Mucosa of rectum (tissue), 2 donors: ENCODE data around the gene POMGNT1.

Experiments
- H3K27ac ChIP-seq, 2 donors: one replicate each; pipeline ENCODE4 v1.7.0; 2013; ENCODE audit warnings: inconsistent platforms in 2 of 2, low read depth in 2 of 2, low read length in 2 of 2
- H3K27me3 ChIP-seq, 2 donors: one replicate each; pipeline ENCODE4 v1.7.0; 2013; ENCODE audit warnings: low read length in 2 of 2; ENCODE audit not compliant: control insufficient read depth in 2 of 2, insufficient read depth in 2 of 2
- H3K36me3 ChIP-seq, 2 donors: one replicate each; pipeline ENCODE4 v1.7.0; 2013; ENCODE audit warnings: low read length in 2 of 2; ENCODE audit not compliant: control insufficient read depth in 2 of 2, insufficient read depth in 2 of 2
- H3K4me1 ChIP-seq, 2 donors: one replicate each; pipeline ENCODE4 v1.7.0; 2013; ENCODE audit warnings: low read length in 2 of 2, mild to moderate bottlenecking in 1 of 2; ENCODE audit not compliant: control insufficient read depth in 2 of 2, insufficient read depth in 2 of 2
- H3K4me3 ChIP-seq, 2 donors: one replicate each; pipeline ENCODE4 v1.7.0; 2013; ENCODE audit warnings: low read length in 2 of 2
- H3K9ac ChIP-seq, 2 donors: one replicate each; pipeline ENCODE4 v1.7.0; 2013; ENCODE audit warnings: low read length in 2 of 2, low read depth in 1 of 2, mild to moderate bottlenecking in 1 of 2
- H3K9me3 ChIP-seq, 2 donors: one replicate each; pipeline ENCODE4 v1.7.0; 2013; ENCODE audit warnings: low read length in 2 of 2; ENCODE audit not compliant: control insufficient read depth in 2 of 2
- donor health status: healthy.
- donor health status: Normal muscosa, but diverticular disease.

Gene POMGNT1

DNA sequence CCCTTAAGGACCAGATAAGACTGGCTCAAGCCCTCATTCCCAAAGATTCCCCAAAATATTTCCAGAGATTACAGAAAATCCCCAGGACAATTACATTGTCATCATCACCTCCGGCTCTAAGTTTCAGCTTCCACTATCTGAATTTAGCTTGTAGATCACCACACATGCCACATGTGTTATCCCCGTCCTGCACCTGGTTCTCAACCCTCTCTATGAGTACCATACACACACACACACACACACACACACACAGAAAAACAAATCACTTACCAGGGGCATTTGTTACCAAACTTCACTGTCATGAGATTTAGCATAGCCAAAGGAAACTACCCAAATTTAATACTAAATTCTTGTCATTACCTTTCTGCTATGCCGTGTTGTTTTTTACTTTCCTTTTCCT, 38.7 kb downstream of the POMGNT1 start:
- H3K27ac ChIP-seq = no peak overlapping the region
- H3K9me3 ChIP-seq = no peaks in the 10 kb centered on the region
- H3K4me3 ChIP-seq = no peak overlapping the region
- H3K36me3 ChIP-seq = no peaks in the 10 kb centered on the region
- no peak overlapping the region for H3K9ac ChIP-seq
- no peaks in the 10 kb centered on the region for H3K4me1 ChIP-seq
- H3K27me3 ChIP-seq = peaks cover 0 to 3% of the 10 kb centered on the region in 2 donors

GRCh38 chr1:46158312-46159281, 39.6 kb downstream of the POMGNT1 start:
- H3K9me3 ChIP-seq = no peaks in the 10 kb centered on the region
- H3K4me3 ChIP-seq = no peak overlapping the region
- no peaks in the 10 kb centered on the region for H3K4me1 ChIP-seq
- H3K27ac ChIP-seq = no peak overlapping the region
- H3K27me3 ChIP-seq = no peaks in the 10 kb centered on the region
- no peak overlapping the region for H3K9ac ChIP-seq
- no peaks in the 10 kb centered on the region for H3K36me3 ChIP-seq

- no peaks in the 10 kb centered on the region for H3K9me3 ChIP-seq
- no peaks in the 10 kb centered on the region for H3K4me1 ChIP-seq
- H3K9ac ChIP-seq = no peak overlapping the region
- no peak overlapping the region for H3K4me3 ChIP-seq
- no peaks in the 10 kb centered on the region for H3K27me3 ChIP-seq
- no peak overlapping the region for H3K27ac ChIP-seq
- no peaks in the 10 kb centered on the region for H3K36me3 ChIP-seq
Measured at GRCh38 chr1:46157916-46158311, 40.3 kb downstream of the POMGNT1 start.

DNA sequence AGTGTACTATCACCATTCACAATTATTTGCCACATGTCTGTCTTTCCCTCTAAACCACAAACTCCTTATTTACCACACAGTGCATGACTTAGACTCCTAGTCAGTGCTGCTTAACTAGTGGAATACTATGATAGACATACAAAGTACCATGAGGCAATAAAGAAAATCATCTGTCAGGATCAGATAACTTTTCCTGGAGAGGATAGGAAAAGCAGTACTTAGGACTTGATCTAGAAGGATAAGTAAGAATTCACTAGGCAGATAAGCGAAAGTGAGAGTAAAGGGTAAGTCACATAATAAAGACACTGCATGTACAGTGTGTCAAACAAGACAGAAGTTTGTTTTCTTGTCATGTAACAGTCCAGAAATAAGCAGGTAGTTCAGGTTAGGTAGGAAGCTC, 44.5 kb downstream of the POMGNT1 start:
- Histone ChIP-seq H3K9ac (no peak overlapping the region), H3K36me3 (no peaks in the 10 kb centered on the region), H3K27ac (no peak overlapping the region), H3K9me3 (no peaks in the 10 kb centered on the region), H3K4me3 (no peak overlapping the region), H3K27me3 (no peaks in the 10 kb centered on the region), H3K4me1 (no peaks in the 10 kb centered on the region)

DNA sequence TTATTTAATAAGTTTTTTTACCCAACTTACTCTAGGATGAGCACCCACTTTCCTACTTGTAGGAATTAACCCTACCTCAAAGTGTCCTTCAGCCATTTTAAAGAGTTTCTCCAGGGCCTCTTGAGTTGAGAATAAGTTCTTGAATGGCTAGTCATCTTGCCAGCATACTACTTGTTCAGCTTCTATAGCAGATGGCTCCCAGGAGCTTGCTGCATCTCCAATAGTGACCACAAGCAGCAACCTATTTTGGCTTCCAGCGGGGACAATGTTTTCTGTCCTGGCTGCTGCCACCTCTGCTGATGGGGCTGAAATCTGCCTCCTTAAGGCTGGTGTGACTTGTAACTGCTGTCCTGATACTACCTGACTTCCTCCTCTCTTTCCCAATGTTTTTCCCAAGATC, 45.0 kb downstream of the POMGNT1 start:
- Histone ChIP-seq H3K4me3 (no peak overlapping the region), H3K9me3 (no peaks in the 10 kb centered on the region), H3K27ac (no peak overlapping the region), H3K27me3 (no peaks in the 10 kb centered on the region), H3K4me1 (no peaks in the 10 kb centered on the region), H3K9ac (no peak overlapping the region), H3K36me3 (no peaks in the 10 kb centered on the region)

DNA sequence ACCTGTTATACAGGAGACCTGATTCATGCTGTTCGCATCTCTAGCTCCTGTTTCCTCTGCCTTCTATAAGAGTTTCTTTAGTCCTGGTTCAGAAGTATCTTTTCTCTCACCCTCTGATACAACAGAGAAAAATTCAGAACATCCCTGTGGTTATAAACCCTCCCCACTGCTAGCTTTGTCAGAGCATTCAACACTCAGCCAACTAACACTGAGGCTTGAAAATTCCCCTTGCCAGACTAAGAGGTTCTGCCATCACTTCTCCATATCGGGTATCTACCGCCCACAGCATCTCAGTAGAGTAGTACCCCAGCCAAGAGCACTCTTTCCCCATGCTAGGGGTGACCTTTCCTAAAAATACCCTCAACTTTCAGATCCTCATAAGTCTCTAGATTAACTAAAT, 46.2 kb downstream of the POMGNT1 start:
- H3K4me1 ChIP-seq = no peaks in the 10 kb centered on the region
- H3K4me3 ChIP-seq = no peak overlapping the region
- no peak overlapping the region for H3K27ac ChIP-seq
- H3K27me3 ChIP-seq = no peaks in the 10 kb centered on the region
- H3K9ac ChIP-seq = no peak overlapping the region
- H3K9me3 ChIP-seq = no peaks in the 10 kb centered on the region
- no peaks in the 10 kb centered on the region for H3K36me3 ChIP-seq

DNA sequence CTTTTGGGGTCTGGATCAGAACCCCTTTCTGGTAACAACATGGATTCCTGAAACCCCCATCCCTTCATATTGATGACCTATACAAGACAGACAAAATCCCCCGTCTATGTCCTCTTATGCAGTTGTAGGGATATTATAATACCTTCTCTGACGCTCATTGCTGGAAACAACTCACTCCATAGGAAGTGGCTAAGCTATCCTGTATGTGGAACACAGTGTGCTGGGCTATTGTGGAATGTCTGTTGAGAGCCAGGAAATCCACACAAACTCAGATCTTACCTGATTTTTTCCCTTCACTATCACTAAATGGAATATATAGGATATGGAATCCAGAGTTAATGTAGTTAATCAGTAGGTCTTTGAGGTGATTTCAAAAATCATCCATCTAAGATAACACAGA, 48.1 kb downstream of the POMGNT1 start:
- Histone ChIP-seq H3K9me3 (no peaks in the 10 kb centered on the region), H3K4me1 (no peaks in the 10 kb centered on the region), H3K27me3 (no peaks in the 10 kb centered on the region), H3K36me3 (no peaks in the 10 kb centered on the region), H3K27ac (no peak overlapping the region), H3K4me3 (no peak overlapping the region), H3K9ac (no peak overlapping the region)

GRCh38 chr1:46148318-46148717, 49.9 kb downstream of the POMGNT1 start:
- Histone ChIP-seq H3K4me1 (no peaks in the 10 kb centered on the region), H3K4me3 (no peak overlapping the region), H3K9me3 (no peaks in the 10 kb centered on the region), H3K27me3 (no peaks in the 10 kb centered on the region), H3K27ac (no peak overlapping the region), H3K36me3 (no peaks in the 10 kb centered on the region), H3K9ac (no peak overlapping the region)
